Loucy (cell line): ENCODE data around the gene AHI1.

Source experiments
- H2AFZ ChIP-seq: fragments of 200-600 bp; sonication (generic); 2 replicates; pipeline ENCODE4 v1.6.0; 2016; ENCODE audit warnings: antibody characterized with exemption, mild to moderate bottlenecking, low read length, moderate library complexity
- H3F3A ChIP-seq: fragments of 200-600 bp; 2 replicates; pipeline ENCODE4 v1.6.0; 2016; ENCODE audit warnings: antibody characterized with exemption, low read depth, mild to moderate bottlenecking
- H3K27me3 ChIP-seq: fragments of 200-600 bp; sonication (generic); 2 replicates; pipeline ENCODE4 v1.6.1; 2014; ENCODE audit warnings: low read length, mild to moderate bottlenecking; ENCODE audit not compliant: insufficient read depth, poor library complexity, severe bottlenecking
- H3K36me3 ChIP-seq: fragments of 200-600 bp; sonication (generic); 2 replicates; pipeline ENCODE4 v1.6.1; 2016; ENCODE audit warnings: low read length; ENCODE audit not compliant: insufficient read depth
- H3K4me1 ChIP-seq: fragments of 200-600 bp; sonication (generic); 2 replicates; pipeline ENCODE4 v1.5.1; 2014; ENCODE audit warnings: low read length, mild to moderate bottlenecking; ENCODE audit not compliant: insufficient read depth, poor library complexity, severe bottlenecking
- H3K4me2 ChIP-seq: fragments of 200-600 bp; sonication (generic); 2 replicates; pipeline ENCODE4 v1.6.0; 2014; ENCODE audit warnings: antibody characterized with exemption, low read length, low read depth, mild to moderate bottlenecking; ENCODE audit not compliant: poor library complexity, severe bottlenecking
- H3K4me3 ChIP-seq: fragments of 200-600 bp; sonication (generic); 2 replicates; pipeline ENCODE4 v1.5.1; 2014; ENCODE audit warnings: low read length, mild to moderate bottlenecking, mixed read lengths; ENCODE audit not compliant: poor library complexity, severe bottlenecking
- H3K79me2 ChIP-seq: fragments of 200-600 bp; sonication (generic); 2 replicates; pipeline ENCODE4 v1.6.1; 2014; ENCODE audit warnings: low read length; ENCODE audit not compliant: insufficient read depth
- H3K9ac ChIP-seq: fragments of 200-600 bp; sonication (generic); 2 replicates; pipeline ENCODE4 v1.6.0; 2014; ENCODE audit warnings: mild to moderate bottlenecking, low read depth, low read length, moderate library complexity; ENCODE audit not compliant: poor library complexity, severe bottlenecking
- H3K9me2 ChIP-seq: fragments of 200-600 bp; sonication (generic); replicated peaks from 2 replicates; pipeline ENCODE4 v1.6.1; 2016; ENCODE audit warnings: low read depth, low read length, mixed read lengths
- H3K9me3 ChIP-seq: fragments of 200-600 bp; sonication (generic); 2 replicates; pipeline ENCODE4 v1.6.1; 2014; ENCODE audit warnings: mild to moderate bottlenecking, antibody characterized with exemption, low read length, low read depth; ENCODE audit not compliant: insufficient read depth
- H4K20me1 ChIP-seq: fragments of 200-600 bp; sonication (generic); 2 replicates; pipeline ENCODE4 v1.6.0; 2014; ENCODE audit warnings: antibody characterized with exemption, low read length, mild to moderate bottlenecking; ENCODE audit not compliant: insufficient read depth, poor library complexity, severe bottlenecking
- EZH2phosphoT487 ChIP-seq: fragments of 200-600 bp; IDR thresholded peaks from 2 replicates; pipeline ENCODE4 v1.6.1; 2018; ENCODE audit warnings: antibody characterized with exemption, mild to moderate bottlenecking, moderate library complexity, borderline replicate concordance
- TF ChIP-seq, protein P1 (sequence below): fragments of 200-600 bp; sonication (generic); conservative IDR thresholded peaks from 2 replicates; pipeline ENCODE4 v1.5.1; 2014; ENCODE audit warnings: mild to moderate bottlenecking, antibody characterized with exemption, low read length

AHI1 gene

DNA sequence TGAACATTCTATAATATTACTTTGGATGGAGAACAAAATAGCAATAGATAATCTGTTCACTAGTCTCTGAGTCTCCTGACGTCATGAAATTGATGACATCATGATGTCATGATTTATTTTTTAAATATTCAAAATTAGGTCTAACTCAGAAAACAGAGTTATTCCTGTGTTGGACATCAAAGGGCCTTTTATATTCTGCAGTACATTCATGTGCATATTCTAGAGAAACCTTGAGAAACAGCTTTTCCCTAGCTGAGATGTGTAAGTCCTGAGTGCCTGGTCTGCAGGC lies 263.1 kb downstream of the AHI1 start:
- H2AFZ ChIP-seq, result no peak overlapping the region
- no peaks in the 10 kb centered on the region for H3K9me3 ChIP-seq
- no peaks in the 10 kb centered on the region for H3K9me2 ChIP-seq
- H3K9ac ChIP-seq, result peak overlapping the region; percentile 18
- H3K36me3 ChIP-seq, result no peaks in the 10 kb centered on the region
- H3F3A ChIP-seq, result no peaks in the 10 kb centered on the region
- peaks cover 50% of the 10 kb centered on the region for H3K4me1 ChIP-seq
- H3K4me3 ChIP-seq, result no peak overlapping the region
- H3K79me2 ChIP-seq, result no peaks in the 10 kb centered on the region
- no peaks in the 10 kb centered on the region for H4K20me1 ChIP-seq
- no peaks in the 10 kb centered on the region for H3K27me3 ChIP-seq
- no peak for TF ChIP-seq EZH2phosphoT487
- TF ChIP-seq, protein P1, sequence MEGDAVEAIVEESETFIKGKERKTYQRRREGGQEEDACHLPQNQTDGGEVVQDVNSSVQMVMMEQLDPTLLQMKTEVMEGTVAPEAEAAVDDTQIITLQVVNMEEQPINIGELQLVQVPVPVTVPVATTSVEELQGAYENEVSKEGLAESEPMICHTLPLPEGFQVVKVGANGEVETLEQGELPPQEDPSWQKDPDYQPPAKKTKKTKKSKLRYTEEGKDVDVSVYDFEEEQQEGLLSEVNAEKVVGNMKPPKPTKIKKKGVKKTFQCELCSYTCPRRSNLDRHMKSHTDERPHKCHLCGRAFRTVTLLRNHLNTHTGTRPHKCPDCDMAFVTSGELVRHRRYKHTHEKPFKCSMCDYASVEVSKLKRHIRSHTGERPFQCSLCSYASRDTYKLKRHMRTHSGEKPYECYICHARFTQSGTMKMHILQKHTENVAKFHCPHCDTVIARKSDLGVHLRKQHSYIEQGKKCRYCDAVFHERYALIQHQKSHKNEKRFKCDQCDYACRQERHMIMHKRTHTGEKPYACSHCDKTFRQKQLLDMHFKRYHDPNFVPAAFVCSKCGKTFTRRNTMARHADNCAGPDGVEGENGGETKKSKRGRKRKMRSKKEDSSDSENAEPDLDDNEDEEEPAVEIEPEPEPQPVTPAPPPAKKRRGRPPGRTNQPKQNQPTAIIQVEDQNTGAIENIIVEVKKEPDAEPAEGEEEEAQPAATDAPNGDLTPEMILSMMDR, result no peak
- peak overlapping the region; percentile 23 for H3K4me2 ChIP-seq

DNA sequence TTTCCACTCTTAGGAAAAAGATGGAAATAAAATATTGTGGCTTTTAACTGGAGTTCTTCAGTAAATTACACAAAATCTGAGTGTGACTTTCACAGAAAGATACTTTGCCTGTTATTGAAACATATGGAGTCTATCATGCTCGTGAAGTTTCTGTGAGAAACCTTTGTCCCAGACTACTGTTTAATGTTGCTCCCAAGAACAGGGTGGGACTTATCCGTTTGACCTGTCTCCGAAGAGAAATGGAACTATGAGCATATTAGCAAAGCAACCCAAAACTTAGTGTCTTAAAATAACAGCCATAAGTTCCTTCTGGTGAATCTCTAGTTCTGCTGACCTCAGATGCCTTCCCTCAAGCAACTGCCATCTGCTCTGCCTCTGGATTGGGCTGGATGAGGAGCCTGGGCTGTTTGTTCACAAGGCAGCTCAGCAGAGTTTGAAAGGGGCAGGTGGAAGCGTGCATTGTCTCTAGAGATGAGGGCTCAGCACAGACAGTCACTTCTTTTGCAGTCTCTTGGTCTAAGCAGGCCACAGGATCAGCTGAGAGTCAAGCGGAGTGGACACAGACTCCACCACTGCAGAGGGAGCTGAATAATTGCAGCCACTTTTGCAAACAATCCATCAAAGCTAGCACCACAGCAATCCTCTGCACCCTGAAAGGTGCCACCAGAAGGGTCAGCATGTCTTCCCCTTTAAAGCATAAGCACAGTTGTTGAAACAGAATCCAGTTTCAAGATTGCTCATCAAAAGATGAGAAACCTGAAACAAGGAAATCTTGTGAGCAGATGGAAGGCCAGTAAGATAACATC lies 263.7 kb downstream of the AHI1 start:
- peak overlapping the region; percentile 18 for H3K9ac ChIP-seq
- peak overlapping the region; percentile 18 for H2AFZ ChIP-seq
- H3K4me3 ChIP-seq, result no peak overlapping the region
- no peaks in the 10 kb centered on the region for H3K79me2 ChIP-seq
- peak overlapping the region; percentile 23 for H3K4me2 ChIP-seq
- H3K27me3 ChIP-seq, result no peaks in the 10 kb centered on the region
- H4K20me1 ChIP-seq, result no peaks in the 10 kb centered on the region
- H3K4me1 ChIP-seq, result peaks cover 50% of the 10 kb centered on the region
- no peaks in the 10 kb centered on the region for H3K9me3 ChIP-seq
- H3K9me2 ChIP-seq, result no peaks in the 10 kb centered on the region
- no peaks in the 10 kb centered on the region for H3F3A ChIP-seq
- TF ChIP-seq, protein P1, result no peak
- no peak for TF ChIP-seq EZH2phosphoT487
- H3K36me3 ChIP-seq, result no peaks in the 10 kb centered on the region
